ENCODE measurements around the gene PRKCZ. TPM values are rescaled to one million over a fixed set of nuclear protein-coding genes. Genes with fewer than 3 reads are reported as not detected.

PRKCZ gene
- total and polyA plus RNA-seq, 2 of the 4 experiments (the other 2 are of a cell fraction): 2.0 to 3.5 TPM

DNA sequence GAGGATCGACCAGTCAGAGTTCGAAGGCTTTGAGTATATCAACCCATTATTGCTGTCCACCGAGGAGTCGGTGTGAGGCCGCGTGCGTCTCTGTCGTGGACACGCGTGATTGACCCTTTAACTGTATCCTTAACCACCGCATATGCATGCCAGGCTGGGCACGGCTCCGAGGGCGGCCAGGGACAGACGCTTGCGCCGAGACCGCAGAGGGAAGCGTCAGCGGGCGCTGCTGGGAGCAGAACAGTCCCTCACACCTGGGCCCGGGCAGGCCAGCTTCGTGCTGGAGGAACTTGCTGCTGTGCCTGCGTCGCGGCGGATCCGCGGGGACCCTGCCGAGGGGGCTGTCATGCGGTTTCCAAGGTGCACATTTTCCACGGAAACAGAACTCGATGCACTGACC is 134.7 kb downstream of the PRKCZ start:
- no peak for TF ChIP-seq NFE2L2 (IDR thresholded peaks at IDR 0.05; ENCODE audit: low read depth, low read length)
- TF ChIP-seq POLR2A (IDR thresholded peaks at IDR 0.05; ENCODE audit: low read depth, low read length): no peak
- TF ChIP-seq MAZ (IDR thresholded peaks at IDR 0.05; ENCODE audit: borderline replicate concordance, low read depth, low read length): no peak
- TF ChIP-seq RFX5 (IDR thresholded peaks at IDR 0.05; ENCODE audit: low read depth, low read length): no peak
- no peak for TF ChIP-seq BHLHE40 (IDR thresholded peaks at IDR 0.05; ENCODE audit: low read depth, low read length)
- TF ChIP-seq MAFK (IDR thresholded peaks at IDR 0.05; ENCODE audit: low read depth, low read length): no peak
- TF ChIP-seq MXI1 (IDR thresholded peaks at IDR 0.05; ENCODE audit: borderline replicate concordance, low read depth, low read length): no peak
- TF ChIP-seq RAD21 (IDR thresholded peaks at IDR 0.05; ENCODE audit: low read length): no peak
- no peak for TF ChIP-seq SMC3 (IDR thresholded peaks at IDR 0.05; ENCODE audit: low read depth, low read length)
- TF ChIP-seq, protein P1, sequence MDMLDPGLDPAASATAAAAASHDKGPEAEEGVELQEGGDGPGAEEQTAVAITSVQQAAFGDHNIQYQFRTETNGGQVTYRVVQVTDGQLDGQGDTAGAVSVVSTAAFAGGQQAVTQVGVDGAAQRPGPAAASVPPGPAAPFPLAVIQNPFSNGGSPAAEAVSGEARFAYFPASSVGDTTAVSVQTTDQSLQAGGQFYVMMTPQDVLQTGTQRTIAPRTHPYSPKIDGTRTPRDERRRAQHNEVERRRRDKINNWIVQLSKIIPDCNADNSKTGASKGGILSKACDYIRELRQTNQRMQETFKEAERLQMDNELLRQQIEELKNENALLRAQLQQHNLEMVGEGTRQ (IDR thresholded peaks at IDR 0.05; ENCODE audit: low read depth, low read length): no peak
- TF ChIP-seq, protein P2, sequence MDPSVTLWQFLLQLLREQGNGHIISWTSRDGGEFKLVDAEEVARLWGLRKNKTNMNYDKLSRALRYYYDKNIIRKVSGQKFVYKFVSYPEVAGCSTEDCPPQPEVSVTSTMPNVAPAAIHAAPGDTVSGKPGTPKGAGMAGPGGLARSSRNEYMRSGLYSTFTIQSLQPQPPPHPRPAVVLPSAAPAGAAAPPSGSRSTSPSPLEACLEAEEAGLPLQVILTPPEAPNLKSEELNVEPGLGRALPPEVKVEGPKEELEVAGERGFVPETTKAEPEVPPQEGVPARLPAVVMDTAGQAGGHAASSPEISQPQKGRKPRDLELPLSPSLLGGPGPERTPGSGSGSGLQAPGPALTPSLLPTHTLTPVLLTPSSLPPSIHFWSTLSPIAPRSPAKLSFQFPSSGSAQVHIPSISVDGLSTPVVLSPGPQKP (IDR thresholded peaks at IDR 0.05; ENCODE audit: borderline replicate concordance, low read depth, low read length): no peak
- no peak for TF ChIP-seq FOS (IDR thresholded peaks at IDR 0.05; ENCODE audit: low read depth, low read length)
- no peak for TF ChIP-seq CEBPB (IDR thresholded peaks at IDR 0.05; ENCODE audit: low read depth, low read length)
- TF ChIP-seq CHD1 (IDR thresholded peaks at IDR 0.05; ENCODE audit: low read depth, low read length): no peak
- TF ChIP-seq, protein P3, sequence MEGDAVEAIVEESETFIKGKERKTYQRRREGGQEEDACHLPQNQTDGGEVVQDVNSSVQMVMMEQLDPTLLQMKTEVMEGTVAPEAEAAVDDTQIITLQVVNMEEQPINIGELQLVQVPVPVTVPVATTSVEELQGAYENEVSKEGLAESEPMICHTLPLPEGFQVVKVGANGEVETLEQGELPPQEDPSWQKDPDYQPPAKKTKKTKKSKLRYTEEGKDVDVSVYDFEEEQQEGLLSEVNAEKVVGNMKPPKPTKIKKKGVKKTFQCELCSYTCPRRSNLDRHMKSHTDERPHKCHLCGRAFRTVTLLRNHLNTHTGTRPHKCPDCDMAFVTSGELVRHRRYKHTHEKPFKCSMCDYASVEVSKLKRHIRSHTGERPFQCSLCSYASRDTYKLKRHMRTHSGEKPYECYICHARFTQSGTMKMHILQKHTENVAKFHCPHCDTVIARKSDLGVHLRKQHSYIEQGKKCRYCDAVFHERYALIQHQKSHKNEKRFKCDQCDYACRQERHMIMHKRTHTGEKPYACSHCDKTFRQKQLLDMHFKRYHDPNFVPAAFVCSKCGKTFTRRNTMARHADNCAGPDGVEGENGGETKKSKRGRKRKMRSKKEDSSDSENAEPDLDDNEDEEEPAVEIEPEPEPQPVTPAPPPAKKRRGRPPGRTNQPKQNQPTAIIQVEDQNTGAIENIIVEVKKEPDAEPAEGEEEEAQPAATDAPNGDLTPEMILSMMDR (conservative IDR thresholded peaks at IDR 0.05; ENCODE audit: low read depth, low read length): no peak
- H3K9me3 ChIP-seq (ENCODE audit: control insufficient read depth, insufficient read depth, low read length): no peaks in the 10 kb centered on the region
- no peak overlapping the region for H3K9ac ChIP-seq (ENCODE audit: low read depth, low read length)
- no peak overlapping the region for H3K4me2 ChIP-seq (ENCODE audit: low read depth, low read length)
- peaks cover 4 to 15% of the 10 kb centered on the region in 2 experiments; a peak in 3 of 4 replicates for H3K79me1 ChIP-seq (ENCODE audit: low read depth in 1 of 2, low read length in 2 of 2)
- no peaks in the 10 kb centered on the region for H3K27me3 ChIP-seq (ENCODE audit: control insufficient read depth, insufficient read depth, low read length)
- no peak overlapping the region for H3K56ac ChIP-seq (ENCODE audit: extremely low read depth, insufficient read depth, low read length)
- ChIA-PET CTCF (no interaction called here), POLR2A (ENCODE audit: unreplicated experiment) (interaction anchor here (0.6 kb wide), 1 partner anchor 10 kb away, joined by 3 read pairs; no protein-coding TSS in a partner anchor)
- H2AK9ac ChIP-seq (replicated peaks; ENCODE audit: low read depth, low read length, poor library complexity): no peak overlapping the region
- no peak overlapping the region for H3K18ac ChIP-seq (ENCODE audit: low read depth, low read length)
- H4K91ac ChIP-seq (ENCODE audit: insufficient read depth, low read depth, low read length): no peak overlapping the region
- no peak overlapping the region for H4K8ac ChIP-seq (ENCODE audit: low read depth in 2 of 2, low read length in 2 of 2)
- WGBS, 2 experiments (ENCODE audit: extremely low coverage in 2 of 2, insufficient read length in 1 of 2): 96% methylated on average over 12 of the region's 33 CpGs; no CpG with 5 or more reads in 1 of the 2 experiments
- H3K36me3 ChIP-seq (ENCODE audit: control insufficient read depth, insufficient read depth, low read length): peaks cover 9% of the 10 kb centered on the region; the same call in 1 of the 2 replicates
- DNase-seq: no peak
- no peak overlapping the region for H2BK20ac ChIP-seq (ENCODE audit: low read depth, low read length)
- no peak overlapping the region for H4K5ac ChIP-seq (ENCODE audit: low read depth, low read length)
- ATAC-seq (ENCODE audit: low read depth): no peak
- no peaks in the 10 kb centered on the region for H3K9me1 ChIP-seq (ENCODE audit: insufficient read depth, low read length)
- no peak overlapping the region for H2AK5ac ChIP-seq (ENCODE audit: low read depth, low read length)
- H3K4ac ChIP-seq (ENCODE audit: low read depth, low read length): no peak overlapping the region
- H2BK15ac ChIP-seq (ENCODE audit: low read depth, low read length): no peak overlapping the region
- H2BK120ac ChIP-seq (ENCODE audit: low read depth, low read length): no peak overlapping the region
- no peak overlapping the region for H2BK5ac ChIP-seq (ENCODE audit: low read depth, low read length, poor library complexity, severe bottlenecking)
- H3K27ac ChIP-seq (ENCODE audit: insufficient read depth, low read length): no peak overlapping the region
- no peak overlapping the region for H2AFZ ChIP-seq (replicated peaks; ENCODE audit: low read length, poor library complexity)
- dilution Hi-C loops (cut with HindIII; ENCODE audit: low sequenced_read_pairs, unreplicated experiment): no loop called here
- BruUV-seq (replicated peaks): no TSS peak
- 0 out of 2 replicates have a peak, but pooled peaks cover 4% of the 10 kb centered on the region for H4K20me1 ChIP-seq (ENCODE audit: insufficient read depth, low read length)
- intact Hi-C loops (cut with micrococcal nuclease): no loop called here
- no peak overlapping the region for H3K14ac ChIP-seq (replicated peaks; ENCODE audit: low read depth, low read length)
- no peak overlapping the region for H3K4me3 ChIP-seq (ENCODE audit: insufficient read depth, low read depth, low read length)
- H3K23ac ChIP-seq (ENCODE audit: low read depth, low read length): no peak overlapping the region
- H3K4me1 ChIP-seq (ENCODE audit: control insufficient read depth, insufficient read depth, low read length): 0 out of 2 replicates have a peak, but pooled peaks cover 1% of the 10 kb centered on the region
- in situ Hi-C loops (cut with MboI; ENCODE audit: low sequenced_read_pairs): loop anchor here (25.0 kb wide), 1 partner anchor 352 kb away; the partner anchor contains the start of genes HES5 and PANK4
